ENCODE results near the gene FGF2.
"Not testable (repeated sequence)": the region's sequence is repeated elsewhere in the genome, so short reads cannot be mapped to it uniquely, and the experiment has no call there.

FGF2 gene

DNA sequence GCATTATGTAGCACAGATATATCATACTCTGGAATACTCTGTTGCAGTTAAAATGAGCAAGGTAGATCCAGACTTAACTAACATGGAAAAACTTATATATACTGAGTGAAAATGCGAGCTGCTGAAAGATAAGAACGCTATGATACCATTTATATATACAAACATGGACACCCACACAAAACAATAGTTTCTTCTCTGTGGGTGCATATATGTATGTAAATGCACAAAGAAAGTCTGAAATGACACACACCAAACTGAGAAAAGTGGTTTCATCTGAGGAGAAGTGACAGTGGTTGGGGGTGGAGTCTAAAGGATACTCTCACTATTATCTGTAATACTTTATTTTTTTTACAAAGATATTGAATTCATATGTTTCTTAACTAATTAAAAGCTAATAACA lies 12.2 kb upstream of the FGF2 start:
- DNase-seq: no peak

DNA sequence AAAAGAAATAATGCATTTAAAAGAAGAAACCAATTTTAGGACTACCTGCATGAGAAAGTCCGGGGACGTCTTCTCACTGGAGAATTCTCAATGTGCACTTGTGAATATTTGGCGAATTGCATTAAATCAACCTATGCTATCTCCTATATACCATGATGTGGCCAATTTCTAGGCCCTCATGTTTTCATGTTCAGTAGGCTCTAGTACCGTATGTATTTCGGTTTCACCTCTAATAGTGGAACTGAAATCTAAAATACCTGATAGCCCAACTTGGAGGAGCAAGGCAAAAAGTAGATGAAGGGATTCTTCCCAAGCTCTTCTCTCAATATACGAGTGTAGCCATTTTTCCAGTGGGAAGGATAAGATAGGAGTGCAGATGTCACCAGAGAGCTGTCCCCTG lies 11.4 kb upstream of the FGF2 start:
- no peak for DNase-seq

DNA sequence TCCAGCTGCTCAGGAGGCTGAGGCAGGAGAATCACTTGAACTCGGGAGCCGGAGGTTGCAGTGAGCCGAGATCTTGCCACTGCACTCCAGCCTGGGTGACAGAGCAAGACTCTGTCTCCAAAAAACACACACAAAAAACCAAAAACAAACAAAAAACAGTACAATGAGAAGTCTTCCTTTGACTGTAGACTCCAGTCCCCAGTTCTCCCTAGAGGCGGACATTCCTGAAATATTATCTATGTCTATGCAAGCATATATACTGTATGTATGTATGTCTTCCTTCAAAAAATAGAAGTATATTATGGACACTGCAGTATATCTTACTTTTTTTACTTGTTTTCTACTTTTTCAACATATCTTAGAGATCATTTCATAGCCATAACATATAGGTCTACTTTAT lies 10.2 kb upstream of the FGF2 start:
- no peak for DNase-seq

DNA sequence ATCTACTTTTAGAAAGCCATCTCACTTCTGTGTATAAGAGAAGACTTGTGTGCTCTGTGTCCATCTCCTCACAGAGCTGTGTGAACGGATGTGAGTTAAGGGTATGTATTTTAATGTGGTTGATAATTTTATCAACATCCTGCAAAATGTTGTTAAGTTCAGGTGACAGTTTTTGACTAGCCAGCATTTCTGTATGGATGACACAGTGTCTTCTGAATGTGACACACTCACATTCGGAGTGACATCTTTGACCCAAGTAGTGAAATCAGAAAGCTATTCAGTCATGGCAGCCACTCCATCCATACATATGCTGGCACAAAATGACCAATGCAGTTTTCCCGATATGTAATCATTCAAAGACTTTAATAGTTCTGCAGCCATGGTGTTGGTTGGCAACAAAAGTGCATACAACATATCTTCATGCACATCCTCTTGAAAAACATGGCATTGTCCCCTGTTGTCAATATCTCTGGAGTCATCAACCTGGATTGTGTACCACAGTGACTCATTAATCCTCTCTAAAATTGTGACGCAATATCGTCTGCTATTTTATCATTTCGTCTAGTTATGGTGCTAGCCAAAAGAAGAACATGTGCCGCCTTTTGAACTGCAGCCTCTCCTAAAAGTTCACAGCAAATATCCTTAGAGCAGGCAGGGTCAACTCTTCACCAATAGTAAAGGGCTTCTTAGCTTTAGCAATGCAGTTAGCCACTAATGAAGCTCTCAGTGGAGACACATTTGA lies 6.8 kb upstream of the FGF2 start:
- DNase-seq: no peak

DNA sequence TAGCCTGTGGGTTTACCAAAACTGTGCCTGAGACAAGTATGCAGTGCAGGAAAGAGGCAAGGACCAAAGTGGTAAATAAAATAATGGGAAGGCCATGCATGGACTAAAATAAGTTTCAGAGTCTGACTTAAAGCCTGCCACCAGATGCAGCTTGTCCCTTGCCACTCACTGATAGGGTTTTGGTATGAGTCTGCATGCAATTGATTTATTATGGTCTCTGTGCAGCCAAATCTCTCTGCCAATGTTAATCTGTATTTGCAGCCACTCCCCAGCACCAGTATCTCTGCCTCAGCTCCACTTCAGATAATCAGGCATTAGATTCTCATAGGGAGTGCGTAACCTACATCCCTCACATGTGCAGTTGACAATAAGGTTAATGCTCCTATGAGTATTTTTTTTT lies 5.5 kb upstream of the FGF2 start:
- no peak for DNase-seq

DNA sequence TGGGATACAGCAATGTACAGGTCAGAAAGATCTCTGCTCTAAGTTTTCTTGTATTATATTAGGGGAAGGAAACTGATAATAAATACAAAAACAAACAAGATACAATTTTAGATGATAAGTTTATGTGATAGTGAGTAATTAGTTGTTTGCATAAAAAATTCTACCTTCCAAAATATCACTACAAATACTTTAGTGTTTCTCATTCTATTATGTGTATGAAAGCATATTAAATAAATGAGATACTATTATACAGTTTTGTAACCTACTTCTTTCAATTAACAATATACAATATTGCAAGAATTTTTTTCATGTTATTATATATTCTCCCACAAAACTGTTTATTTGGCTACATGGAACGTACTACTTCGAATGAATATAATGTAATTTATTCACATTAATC lies 4.2 kb upstream of the FGF2 start:
- DNase-seq: no peak

DNA sequence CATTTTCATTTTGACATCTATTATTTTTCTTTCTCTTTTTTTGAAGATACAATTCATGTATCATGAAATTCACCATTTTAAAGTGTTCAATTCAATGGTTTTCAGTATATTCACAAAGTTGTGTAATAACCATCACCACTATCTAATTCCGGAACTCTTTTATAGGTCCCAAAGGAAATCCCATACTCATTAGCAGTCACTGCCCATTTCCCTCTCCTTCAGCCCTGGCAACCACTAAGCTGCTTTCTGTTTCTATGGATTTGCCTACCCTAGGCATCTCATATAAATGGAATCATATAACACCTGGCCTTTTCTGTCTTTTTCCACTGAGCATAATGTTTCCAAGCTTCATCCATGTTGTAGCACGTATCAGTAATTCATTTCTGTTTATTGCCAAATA lies 3.2 kb upstream of the FGF2 start:
- DNase-seq: no peak

DNA sequence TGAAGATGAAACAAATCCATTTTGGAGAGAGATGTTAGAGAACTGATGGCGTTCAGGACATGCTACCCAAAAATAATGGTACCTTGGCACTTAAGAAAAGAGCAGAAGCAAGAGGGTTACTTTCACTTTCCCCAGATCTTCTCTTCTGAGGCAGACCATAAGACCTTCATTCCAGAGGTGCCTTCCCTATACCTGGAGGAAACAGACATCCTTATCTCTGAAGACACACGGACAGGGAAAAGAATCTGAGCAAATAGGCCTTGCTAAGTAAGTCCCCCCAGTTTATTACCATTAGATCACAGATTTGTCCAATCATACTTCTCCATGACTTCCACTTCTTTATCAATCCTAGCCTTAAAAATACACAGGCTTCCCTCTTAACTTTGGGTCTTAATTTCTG lies 2.0 kb upstream of the FGF2 start:
- no peak for DNase-seq

DNA sequence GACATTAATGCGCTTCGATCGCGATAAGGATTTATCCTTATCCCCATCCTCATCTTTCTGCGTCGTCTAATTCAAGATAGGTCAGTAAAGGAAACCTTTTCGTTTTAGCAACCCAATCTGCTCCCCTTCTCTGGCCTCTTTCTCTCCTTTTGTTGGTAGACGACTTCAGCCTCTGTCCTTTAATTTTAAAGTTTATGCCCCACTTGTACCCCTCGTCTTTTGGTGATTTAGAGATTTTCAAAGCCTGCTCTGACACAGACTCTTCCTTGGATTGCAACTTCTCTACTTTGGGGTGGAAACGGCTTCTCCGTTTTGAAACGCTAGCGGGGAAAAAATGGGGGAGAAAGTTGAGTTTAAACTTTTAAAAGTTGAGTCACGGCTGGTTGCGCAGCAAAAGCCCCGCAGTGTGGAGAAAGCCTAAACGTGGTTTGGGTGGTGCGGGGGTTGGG lies 528 bp upstream of the FGF2 start:
- DNase-seq: no peak

DNA sequence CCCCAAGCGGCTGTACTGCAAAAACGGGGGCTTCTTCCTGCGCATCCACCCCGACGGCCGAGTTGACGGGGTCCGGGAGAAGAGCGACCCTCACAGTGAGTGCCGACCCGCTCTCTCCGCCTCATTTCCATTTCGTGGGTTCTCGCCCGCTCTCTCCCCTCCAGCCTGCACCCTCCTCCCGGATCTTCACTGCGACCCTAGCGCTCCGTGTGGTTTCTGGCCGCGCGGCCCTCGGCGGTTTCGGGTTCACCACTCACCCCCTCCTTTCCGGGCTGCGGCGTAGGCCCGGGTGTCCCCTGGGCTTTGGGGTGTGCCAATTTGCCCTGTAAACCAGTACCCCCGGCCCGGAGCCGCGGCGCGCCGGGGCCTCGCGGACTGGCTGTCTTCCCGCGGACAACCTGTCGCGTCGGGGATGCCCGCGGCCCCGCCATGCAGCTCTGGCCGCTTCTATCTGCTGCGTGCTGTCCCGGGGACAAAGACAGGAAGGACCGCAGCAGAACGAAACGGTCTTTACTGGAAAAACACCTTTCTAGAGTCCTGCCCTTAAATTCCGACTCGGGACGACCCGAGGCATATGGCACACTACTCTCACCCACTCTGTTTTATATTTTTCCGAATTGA lies 737 bp downstream of the FGF2 start:
- DNase-seq: no peak

DNA sequence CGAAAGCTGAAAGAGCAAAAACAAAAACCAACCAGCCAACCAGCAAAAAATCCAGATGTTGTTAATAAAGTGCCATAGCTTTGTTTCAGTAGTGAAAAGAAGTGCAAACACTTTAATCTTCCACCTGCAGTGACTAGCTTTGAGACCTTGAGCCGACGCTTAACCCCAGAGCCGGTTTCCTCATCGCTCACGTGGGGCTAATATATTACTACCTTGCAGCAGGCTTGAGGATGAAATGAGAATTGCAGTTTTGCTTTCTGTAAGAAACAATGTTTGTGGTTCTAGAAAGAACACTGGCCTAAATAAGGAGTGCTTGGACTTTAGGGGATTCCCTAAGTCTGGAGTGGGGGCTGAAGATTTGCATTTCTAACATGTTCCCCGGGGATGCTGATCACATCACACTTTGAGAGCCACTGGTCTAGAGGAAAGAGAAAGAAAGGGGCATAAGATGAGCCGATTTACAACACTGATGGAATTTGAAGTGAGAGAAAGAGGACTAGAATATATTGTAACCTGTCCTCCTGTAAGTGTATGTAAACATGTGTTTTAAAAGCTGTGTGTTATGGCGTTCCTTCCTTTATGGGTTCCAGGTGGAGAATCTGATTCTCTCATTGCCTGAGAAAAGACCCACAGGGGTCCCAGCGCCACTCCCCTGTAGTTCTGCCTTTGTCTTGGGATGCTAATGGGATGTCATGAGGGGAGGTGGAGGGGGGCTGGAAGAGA lies 1.4 kb downstream of the FGF2 start:
- DNase-seq: no peak

DNA sequence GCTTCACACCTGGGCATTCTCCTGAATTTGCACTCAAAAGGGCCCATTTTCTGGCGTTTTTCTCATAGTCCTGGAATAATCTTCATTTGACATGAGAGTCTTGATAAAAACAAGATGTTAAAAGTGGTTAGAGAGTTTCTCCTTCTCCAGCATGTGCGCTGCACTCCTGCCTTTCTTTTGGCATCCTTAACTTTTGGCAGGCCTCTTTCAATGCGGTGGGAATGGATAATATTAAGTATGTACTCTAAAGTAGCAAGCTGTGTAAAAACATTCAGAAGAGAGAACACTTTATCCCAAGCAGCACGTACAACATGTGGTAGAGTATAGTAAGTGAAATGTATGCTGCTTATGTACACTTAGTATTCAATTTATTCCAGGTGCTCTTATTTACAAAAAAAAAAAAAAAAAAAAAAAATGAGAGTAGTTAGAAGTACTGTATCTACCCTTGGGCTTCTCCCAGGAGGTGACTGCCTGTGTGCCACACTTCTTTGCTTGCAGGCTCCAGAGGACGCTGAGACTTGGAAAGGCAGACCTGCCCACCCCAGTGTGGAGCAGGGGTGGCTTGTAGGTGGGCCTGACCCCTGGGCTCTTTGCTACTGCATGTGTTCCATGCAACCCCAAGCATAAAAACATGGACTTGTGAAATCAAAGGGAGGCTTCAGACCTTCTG lies 3.9 kb downstream of the FGF2 start:
- DNase-seq: no peak

DNA sequence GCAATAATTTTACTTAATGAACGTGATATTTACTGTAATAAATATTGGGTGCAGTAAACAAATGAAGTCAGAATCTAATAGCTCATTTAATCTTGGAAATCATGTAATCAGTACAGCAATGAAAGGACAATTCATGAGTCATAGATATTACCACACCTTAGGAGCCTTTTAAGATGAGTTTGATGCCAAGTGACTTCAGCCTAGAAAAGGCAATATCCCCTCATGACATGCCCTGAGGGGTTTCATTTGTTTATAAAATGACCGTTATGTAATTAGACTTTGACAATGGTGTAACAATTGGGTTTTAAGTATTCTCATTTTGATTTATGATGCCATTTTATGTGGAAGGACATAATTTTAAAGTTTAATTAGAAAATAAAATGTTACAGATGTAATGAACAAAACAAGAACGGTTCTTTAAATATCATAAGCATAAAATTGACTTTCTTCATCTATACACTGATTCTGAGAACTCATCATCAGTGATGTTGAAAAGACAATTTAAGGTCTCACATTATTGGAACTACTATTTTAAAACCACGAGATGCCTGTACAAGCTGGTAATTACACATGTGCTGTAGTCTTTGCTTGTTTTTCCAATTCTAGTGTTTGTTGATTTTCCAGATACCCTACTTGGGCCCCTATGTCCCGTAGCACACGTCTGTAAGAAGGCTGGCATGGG lies 5.0 kb downstream of the FGF2 start:
- no peak for DNase-seq

DNA sequence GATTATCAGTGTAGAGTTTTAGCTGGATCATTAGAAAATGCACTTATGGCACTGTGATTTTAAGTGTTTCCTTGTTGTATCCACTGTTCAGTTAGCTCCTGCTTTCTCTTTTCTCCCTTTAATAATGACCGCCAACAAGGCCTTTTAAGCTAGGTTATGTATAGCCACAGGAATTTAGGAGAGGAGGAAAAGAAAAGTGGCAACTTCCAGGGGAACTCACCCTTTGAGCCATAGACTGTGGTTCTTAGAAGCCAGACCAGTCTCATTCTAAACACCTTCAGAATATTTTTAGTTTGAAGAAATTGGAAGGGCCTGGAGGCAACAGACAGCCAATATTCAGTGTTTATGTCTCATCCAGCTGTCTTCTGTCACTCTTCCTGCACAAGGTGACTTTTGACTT lies 6.1 kb downstream of the FGF2 start:
- no peak for DNase-seq

DNA sequence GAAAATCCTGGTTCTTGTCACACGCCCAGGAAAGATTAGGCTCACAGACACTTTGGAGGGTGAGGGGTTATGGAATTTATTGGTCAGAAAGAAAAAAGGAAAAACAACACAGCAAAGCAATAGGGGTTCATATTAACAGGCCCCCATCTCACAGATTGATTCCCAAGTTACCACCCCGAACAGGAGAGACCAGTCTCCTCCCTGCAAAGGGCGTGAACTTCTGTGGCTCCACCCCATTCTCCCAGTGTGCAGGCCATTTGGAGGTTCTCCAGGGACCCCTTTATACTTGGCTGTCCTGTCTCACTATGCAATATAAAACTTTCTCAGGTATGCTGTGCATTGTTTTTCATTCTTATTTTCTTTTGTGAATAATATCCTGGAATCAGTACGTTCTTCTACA lies 7.4 kb downstream of the FGF2 start:
- DNase-seq: no peak

DNA sequence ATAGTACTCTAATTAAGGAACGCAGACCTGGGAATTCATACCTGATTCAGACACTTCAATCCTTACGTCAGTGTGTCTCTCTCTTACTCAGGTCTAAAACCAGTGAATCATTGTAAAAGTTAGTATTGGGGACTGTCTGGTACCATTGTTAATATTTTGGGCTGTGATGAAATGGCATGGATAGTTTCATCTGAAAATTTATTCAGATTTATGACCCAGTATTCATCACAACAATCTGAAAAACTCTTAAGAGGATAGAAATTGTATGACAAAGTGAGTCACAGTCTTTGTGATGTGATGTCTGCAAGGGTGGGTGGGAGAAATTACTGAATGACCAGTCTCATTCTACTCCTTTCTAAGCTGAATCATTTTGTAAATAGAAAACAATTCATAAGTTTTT lies 10.3 kb downstream of the FGF2 start:
- DNase-seq: no peak

DNA sequence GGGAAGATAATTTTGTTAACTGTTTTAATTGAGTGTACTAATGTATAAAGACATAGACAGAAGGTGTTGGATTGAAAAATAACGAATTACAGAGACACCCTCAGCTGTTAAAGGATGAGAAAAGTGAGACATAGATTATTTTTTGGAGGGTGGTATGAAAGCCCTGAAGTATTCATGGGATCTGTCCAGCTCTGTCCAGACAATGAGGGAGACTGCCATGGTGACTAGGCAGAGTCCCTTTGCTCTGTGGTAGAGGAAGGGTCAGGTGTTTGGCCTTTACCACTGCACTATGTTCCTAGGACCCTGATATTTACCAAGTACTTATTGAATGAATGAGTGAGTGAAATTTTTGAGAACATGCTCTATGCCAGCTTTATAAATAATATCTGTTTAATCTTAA lies 11.4 kb downstream of the FGF2 start:
- no peak for DNase-seq

DNA sequence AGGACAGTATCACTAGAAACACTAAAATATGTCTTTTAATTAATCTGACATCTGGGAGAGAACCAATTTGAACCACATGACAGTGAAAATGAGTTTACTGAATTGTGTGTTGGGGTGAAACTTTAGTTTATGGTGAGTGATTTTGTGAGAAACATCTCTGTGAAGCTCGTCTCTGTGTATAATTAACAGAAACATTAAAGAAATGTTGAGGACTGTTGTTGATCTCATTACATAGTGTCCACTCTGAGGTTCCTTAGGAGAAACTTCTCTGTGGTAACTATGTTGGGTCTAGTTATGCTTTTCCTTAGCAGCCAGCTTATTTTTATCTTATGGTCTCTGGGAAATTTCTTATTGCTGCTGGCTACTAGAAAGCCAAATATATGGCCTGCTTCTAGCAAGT lies 15.8 kb downstream of the FGF2 start:
- no peak for DNase-seq

DNA sequence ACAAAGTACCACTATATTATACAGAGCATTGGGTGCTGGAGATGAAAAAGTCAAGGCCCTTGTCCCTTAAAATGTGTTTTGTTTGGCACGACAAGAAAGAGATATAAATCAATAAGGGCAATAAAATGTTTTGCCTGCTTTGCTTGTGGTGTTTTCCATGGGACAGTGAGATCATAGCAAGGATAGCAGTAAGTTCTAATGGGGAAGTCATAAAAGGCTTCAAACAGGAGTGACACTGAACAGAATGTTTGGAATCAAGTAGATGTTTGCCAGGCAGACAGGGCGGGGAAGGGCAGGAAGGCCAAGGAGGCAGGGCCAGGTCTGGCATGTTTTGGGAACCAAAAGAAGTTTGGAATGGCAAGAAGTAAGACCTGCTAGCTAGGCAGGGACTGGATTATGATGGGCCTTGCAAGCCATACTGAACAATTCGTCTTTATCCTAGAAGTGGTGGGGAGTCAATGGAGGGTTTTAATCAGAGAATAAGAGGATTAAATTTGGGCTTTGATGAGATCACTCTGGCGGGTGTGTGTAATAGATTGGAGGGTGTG lies 16.4 kb downstream of the FGF2 start:
- DNase-seq: no peak

DNA sequence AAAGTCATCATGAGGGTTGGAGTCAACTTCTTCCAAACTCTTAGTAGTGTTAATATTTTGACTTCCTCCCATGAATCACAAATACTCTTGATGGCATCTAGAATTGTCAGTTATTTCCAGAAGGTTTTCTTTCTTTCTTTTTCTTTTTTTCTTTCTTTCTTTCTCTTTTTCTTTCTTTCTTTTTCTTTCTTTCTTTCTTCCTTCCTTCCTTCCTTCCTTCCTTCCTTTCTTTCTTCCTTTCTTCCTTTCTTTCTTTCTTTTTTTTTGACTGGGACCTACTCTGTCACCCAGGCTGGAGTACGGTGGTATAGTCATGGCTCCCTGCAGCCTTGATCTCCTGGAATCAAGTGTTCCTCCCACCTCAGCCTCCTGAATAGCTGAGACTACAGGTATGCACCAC lies 17.8 kb downstream of the FGF2 start:
- not testable (repeated sequence) for DNase-seq

DNA sequence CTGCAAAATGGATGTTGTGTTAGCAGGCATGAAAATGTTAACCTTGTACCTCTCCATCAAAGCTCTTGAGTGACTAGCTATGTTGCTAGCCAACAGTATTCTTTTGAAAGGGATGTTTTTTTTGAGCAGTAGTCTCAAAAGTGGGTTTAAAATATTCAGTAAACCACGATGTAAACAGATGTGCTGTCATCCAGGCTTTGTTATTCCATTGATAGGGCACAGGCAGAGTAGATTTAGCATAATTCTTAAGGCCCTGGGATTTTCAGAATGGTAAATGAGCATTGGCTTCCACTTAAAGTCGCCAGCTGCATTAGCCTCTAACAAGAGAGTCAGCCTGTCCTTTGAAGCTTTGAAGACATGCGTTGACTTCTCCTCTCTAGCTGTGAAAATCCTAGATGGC lies 18.4 kb downstream of the FGF2 start:
- no peak for DNase-seq

DNA sequence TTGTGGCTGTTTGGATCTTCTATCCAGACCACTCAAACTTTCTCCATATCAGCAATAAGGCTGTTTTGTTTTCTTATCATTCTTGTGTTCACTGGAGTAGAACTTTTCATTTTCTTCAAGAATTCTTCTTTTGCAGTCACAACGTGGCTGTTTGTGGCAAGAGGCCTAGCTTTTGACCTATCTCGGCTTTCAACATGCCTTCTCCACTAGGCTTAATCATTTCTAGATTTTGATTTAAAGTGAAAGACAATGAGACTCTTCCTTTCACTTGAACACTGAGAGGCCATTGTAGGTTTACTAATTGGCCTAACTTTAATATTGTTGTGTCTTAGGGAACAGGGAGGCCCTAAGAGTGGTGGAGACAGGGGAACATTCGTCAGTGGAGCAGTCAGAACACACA lies 19.1 kb downstream of the FGF2 start:
- DNase-seq: no peak

DNA sequence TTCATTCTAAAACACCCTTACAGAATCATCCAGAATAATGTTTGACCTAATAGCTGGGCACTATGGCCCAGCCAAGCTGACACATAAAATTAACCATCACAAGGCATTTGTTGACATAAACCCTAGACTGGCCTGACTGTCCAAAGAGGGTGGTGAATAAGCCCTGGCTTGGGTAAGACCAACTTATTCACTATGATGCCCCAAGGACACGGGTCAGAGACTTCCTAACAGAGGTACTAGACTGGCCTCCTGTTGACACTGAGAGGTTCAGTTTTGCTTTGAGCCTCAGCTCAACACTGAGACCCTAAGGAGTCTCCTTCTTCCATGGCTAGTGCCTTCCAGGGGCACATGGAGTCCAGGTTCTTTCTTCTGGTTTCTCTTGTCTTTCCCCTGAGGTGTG lies 21.3 kb downstream of the FGF2 start:
- DNase-seq: no peak

Measured in NCI-H1105 (cell line).